Measurements from ENCODE around the gene MYO1D. TPM values are rescaled to one million over a fixed set of nuclear protein-coding genes. Genes with fewer than 3 reads are reported as not detected.

The MYO1D gene
- total and polyA plus RNA-seq, 2 of the 13 experiments (the other 11 are each of a cell fraction or from before 2014, with no cell fraction given): 13.2 to 17.3 TPM

DNA sequence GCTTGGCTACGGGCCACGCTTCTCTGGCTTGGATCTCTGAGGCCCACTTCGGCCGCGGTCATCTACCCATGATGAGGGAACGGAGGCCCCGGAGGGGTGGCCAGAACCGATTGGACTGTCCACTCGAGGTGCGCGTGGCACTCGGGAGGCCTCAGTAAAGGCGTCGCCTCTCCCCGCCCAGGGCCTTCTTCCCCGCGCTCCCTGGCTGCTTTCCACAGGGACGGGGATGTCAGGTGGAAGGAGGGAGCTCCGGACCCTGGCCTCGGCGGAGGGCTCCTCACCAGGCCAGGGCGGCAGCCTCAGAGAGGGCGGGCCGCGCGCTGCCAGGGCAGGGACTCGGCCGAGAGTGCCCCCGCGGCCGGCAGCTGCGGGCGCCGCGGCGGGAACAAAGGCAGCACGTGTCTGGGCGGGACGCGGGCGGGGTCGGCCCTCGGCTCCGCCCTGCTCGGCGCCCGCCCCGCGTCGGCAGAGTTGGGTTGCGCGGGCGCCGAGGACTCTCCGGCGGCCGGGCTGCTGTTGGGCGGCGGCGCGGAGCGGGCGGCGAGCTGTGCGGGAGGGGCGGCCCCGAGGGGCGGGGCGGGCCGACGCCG is 390.7 kb downstream of the MYO1D start (continued):
- TF ChIP-seq, protein P1, sequence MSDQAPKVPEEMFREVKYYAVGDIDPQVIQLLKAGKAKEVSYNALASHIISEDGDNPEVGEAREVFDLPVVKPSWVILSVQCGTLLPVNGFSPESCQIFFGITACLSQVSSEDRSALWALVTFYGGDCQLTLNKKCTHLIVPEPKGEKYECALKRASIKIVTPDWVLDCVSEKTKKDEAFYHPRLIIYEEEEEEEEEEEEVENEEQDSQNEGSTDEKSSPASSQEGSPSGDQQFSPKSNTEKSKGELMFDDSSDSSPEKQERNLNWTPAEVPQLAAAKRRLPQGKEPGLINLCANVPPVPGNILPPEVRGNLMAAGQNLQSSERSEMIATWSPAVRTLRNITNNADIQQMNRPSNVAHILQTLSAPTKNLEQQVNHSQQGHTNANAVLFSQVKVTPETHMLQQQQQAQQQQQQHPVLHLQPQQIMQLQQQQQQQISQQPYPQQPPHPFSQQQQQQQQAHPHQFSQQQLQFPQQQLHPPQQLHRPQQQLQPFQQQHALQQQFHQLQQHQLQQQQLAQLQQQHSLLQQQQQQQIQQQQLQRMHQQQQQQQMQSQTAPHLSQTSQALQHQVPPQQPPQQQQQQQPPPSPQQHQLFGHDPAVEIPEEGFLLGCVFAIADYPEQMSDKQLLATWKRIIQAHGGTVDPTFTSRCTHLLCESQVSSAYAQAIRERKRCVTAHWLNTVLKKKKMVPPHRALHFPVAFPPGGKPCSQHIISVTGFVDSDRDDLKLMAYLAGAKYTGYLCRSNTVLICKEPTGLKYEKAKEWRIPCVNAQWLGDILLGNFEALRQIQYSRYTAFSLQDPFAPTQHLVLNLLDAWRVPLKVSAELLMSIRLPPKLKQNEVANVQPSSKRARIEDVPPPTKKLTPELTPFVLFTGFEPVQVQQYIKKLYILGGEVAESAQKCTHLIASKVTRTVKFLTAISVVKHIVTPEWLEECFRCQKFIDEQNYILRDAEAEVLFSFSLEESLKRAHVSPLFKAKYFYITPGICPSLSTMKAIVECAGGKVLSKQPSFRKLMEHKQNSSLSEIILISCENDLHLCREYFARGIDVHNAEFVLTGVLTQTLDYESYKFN (CRISPR knock-in tag; conservative IDR thresholded peaks at IDR 0.05): 0 out of 2 replicates have a peak, but pooled peaks have one; percentile 12
- TF ChIP-seq, protein P2, sequence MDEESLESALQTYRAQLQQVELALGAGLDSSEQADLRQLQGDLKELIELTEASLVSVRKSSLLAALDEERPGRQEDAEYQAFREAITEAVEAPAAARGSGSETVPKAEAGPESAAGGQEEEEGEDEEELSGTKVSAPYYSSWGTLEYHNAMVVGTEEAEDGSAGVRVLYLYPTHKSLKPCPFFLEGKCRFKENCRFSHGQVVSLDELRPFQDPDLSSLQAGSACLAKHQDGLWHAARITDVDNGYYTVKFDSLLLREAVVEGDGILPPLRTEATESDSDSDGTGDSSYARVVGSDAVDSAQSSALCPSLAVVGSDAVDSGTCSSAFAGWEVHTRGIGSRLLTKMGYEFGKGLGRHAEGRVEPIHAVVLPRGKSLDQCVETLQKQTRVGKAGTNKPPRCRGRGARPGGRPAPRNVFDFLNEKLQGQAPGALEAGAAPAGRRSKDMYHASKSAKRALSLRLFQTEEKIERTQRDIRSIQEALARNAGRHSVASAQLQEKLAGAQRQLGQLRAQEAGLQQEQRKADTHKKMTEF (CRISPR knock-in tag; IDR thresholded peaks at IDR 0.05): peak; percentile 38; the same call in 1 of the 2 replicates
- TF ChIP-seq CBX5 (CRISPR knock-in tag; IDR thresholded peaks at IDR 0.05; ENCODE audit: borderline replicate concordance) (0 out of 2 replicates have a peak, but pooled peaks have one; percentile 32), SP2 (CRISPR knock-in tag; IDR thresholded peaks at IDR 0.05) (0 out of 2 replicates have a peak, but pooled peaks have one; percentile 28), ZNF138 (CRISPR knock-in tag; IDR thresholded peaks at IDR 0.05; ENCODE audit: low read depth) (peak; percentile 67; the same call in 1 of the 2 replicates), ZBTB38 (CRISPR knock-in tag; IDR thresholded peaks at IDR 0.05) (peak; percentile 72; the same call in 1 of the 2 replicates), AHR (CRISPR knock-in tag; IDR thresholded peaks at IDR 0.05) (no peak), RBFOX2 (IDR thresholded peaks at IDR 0.05; ENCODE audit: low read depth, low read length) (peak; percentile 73), ARNTL (CRISPR knock-in tag; IDR thresholded peaks at IDR 0.05) (peak; percentile 76), MYC (CRISPR knock-in tag; IDR thresholded peaks at IDR 0.05; ENCODE audit: borderline replicate concordance) (peak; percentile 77), ZNF724P (CRISPR knock-in tag; IDR thresholded peaks at IDR 0.05; ENCODE audit: borderline replicate concordance) (peak; percentile 81; the same call in 1 of the 2 replicates), U2AF1 (optimal IDR thresholded peaks at IDR 0.05; ENCODE audit: low read depth, low read length) (peak; percentile 65), TAF1 (CRISPR knock-in tag; IDR thresholded peaks at IDR 0.05) (0 out of 2 replicates have a peak, but pooled peaks have one; percentile 22), CHCHD3 (CRISPR knock-in tag; IDR thresholded peaks at IDR 0.05) (0 out of 2 replicates have a peak, but pooled peaks have one; percentile 45), ZNF546 (CRISPR knock-in tag; conservative IDR thresholded peaks at IDR 0.05) (no peak)
- TF ChIP-seq, protein P3, sequence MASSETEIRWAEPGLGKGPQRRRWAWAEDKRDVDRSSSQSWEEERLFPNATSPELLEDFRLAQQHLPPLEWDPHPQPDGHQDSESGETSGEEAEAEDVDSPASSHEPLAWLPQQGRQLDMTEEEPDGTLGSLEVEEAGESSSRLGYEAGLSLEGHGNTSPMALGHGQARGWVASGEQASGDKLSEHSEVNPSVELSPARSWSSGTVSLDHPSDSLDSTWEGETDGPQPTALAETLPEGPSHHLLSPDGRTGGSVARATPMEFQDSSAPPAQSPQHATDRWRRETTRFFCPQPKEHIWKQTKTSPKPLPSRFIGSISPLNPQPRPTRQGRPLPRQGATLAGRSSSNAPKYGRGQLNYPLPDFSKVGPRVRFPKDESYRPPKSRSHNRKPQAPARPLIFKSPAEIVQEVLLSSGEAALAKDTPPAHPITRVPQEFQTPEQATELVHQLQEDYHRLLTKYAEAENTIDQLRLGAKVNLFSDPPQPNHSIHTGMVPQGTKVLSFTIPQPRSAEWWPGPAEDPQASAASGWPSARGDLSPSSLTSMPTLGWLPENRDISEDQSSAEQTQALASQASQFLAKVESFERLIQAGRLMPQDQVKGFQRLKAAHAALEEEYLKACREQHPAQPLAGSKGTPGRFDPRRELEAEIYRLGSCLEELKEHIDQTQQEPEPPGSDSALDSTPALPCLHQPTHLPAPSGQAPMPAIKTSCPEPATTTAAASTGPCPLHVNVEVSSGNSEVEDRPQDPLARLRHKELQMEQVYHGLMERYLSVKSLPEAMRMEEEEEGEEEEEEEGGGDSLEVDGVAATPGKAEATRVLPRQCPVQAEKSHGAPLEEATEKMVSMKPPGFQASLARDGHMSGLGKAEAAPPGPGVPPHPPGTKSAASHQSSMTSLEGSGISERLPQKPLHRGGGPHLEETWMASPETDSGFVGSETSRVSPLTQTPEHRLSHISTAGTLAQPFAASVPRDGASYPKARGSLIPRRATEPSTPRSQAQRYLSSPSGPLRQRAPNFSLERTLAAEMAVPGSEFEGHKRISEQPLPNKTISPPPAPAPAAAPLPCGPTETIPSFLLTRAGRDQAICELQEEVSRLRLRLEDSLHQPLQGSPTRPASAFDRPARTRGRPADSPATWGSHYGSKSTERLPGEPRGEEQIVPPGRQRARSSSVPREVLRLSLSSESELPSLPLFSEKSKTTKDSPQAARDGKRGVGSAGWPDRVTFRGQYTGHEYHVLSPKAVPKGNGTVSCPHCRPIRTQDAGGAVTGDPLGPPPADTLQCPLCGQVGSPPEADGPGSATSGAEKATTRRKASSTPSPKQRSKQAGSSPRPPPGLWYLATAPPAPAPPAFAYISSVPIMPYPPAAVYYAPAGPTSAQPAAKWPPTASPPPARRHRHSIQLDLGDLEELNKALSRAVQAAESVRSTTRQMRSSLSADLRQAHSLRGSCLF (CRISPR knock-in tag; IDR thresholded peaks at IDR 0.05; ENCODE audit: borderline replicate concordance): no peak
- TF ChIP-seq, protein P4, sequence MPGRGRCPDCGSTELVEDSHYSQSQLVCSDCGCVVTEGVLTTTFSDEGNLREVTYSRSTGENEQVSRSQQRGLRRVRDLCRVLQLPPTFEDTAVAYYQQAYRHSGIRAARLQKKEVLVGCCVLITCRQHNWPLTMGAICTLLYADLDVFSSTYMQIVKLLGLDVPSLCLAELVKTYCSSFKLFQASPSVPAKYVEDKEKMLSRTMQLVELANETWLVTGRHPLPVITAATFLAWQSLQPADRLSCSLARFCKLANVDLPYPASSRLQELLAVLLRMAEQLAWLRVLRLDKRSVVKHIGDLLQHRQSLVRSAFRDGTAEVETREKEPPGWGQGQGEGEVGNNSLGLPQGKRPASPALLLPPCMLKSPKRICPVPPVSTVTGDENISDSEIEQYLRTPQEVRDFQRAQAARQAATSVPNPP (CRISPR knock-in tag; IDR thresholded peaks at IDR 0.05): peak; percentile 71; the same call in 1 of the 2 replicates

Measured in HepG2 (cell line).